Upper lobe of left lung (tissue), 6 donors: Measurements from ENCODE around the gene SMPD3. TPM values are rescaled to one million over a fixed set of nuclear protein-coding genes. Genes with fewer than 3 reads are reported as not detected.

Experiments used
- ATAC-seq, 2 donors: fragments of 200-7000 bp; cut with Tn5 transposase; one replicate each; pipeline ENCODE4 v1.9.1; 2022; ENCODE audit warnings: mild to moderate bottlenecking in 2 of 2, moderate library complexity in 2 of 2; ENCODE audit not compliant: low FRiP score in 2 of 2
- DNase-seq, 2 donors: peaks; one replicate each; pipeline ENCODE4 v3.0.0-alpha.2; 2019 to 2020
- H3K27ac ChIP-seq, 4 donors: fragments of 200-600 bp; sonication (generic); one replicate each; pipeline ENCODE4 v1.5.1; 2016 to 2019
- H3K27me3 ChIP-seq, 4 donors: fragments of 200-600 bp; sonication (generic); one replicate each; pipeline ENCODE4 v1.5.1; 2017 to 2019
- H3K36me3 ChIP-seq, 4 donors: fragments of 200-600 bp; sonication (generic); one replicate each; pipeline ENCODE4 v1.5.1; 2016 to 2019
- H3K4me1 ChIP-seq, 4 donors: fragments of 200-600 bp; sonication (generic); one replicate each; pipeline ENCODE4 v1.5.1; 2018 to 2019
- H3K4me3 ChIP-seq, 4 donors: fragments of 200-600 bp; sonication (generic); one replicate each; pipeline ENCODE4 v1.5.1; 2017 to 2019; ENCODE audit warnings: mild to moderate bottlenecking in 2 of 4, moderate library complexity in 1 of 4
- H3K9me3 ChIP-seq, 4 donors: fragments of 200-600 bp; sonication (generic); one replicate each; pipeline ENCODE4 v1.5.1; 2018 to 2019
- EP300 ChIP-seq, 4 donors: sonication (generic); formaldehyde crosslinking; IDR thresholded peaks; one replicate each; pipeline ENCODE4 v1.5.1; 2017; ENCODE audit warnings: antibody characterized with exemption in 4 of 4, control low read depth in 2 of 4
- POLR2A ChIP-seq, 4 donors: fragments of 450-650 bp; IDR thresholded peaks; one replicate each; pipeline ENCODE4 v1.5.1; 2016 to 2017; ENCODE audit warnings: antibody characterized with exemption in 4 of 4, mild to moderate bottlenecking in 2 of 4
- POLR2AphosphoS5 ChIP-seq, 2 donors: sonication (generic); formaldehyde crosslinking; IDR thresholded peaks; one replicate each; pipeline ENCODE4 v1.5.1; 2017; ENCODE audit warnings: antibody characterized with exemption in 2 of 2
- WGBS, 2 donors: methylation state at CpG; one replicate each; pipeline ENCODE4 v1.1.5; 2017 to 2018; 5-methylcytosine and 5-hydroxymethylcytosine counted together
- total RNA-seq, 6 donors: library from RNA; depleted of rRNA in 4 of 6; stranded (reverse); fragments of >200 nt in 4 of 6; gene quantifications; one replicate each; pipeline versions ENCODE4 v1.1.0 to v1.2.1, GENCODE V29; 2016 to 2021
- TF ChIP-seq, protein P1 (sequence below), 6 experiments: fragments of 450-650 bp in 4 of 6; fragments of 200-600 bp in 2 of 6; sonication (generic) in 2 of 6; IDR thresholded peaks; one replicate each; pipeline ENCODE4 v1.5.1; 2016 to 2019; ENCODE audit warnings: antibody characterized with exemption in 6 of 6
- donor health status: DM: no; HTN: no; CAD: no; lungs with moderate emphysema.
- donor health status: DM: no; HTN: yes; CAD: no; lungs with severe emphysema.

Gene SMPD3
- total RNA-seq, 6 donors from 2014 or later, result 1.2 to 10.7 (median 3.2) TPM

DNA sequence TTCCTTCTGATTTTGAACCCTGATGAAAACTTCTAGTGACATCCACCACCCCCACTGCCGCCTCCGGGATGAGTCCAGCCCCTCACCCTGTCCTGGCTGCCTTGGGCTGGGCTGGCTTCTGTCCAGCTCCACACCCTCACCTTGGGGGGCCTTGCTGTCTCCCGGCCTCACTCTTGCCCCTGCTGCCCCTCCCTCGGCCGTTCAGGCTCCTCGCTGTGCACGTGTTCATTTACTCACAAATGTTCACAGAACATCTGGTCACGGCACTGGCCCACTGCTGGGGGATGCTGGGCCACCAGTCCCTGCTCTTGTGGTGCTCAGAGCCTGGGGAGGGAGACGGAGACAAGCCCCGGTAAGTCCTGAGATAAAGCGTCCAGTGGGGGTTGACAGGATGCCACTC lies 96.8 kb downstream of the SMPD3 start:
- Histone ChIP-seq H3K27ac (no peak overlapping the region), H3K27me3 (no peaks in the 10 kb centered on the region), H3K36me3 (peaks cover 9 to 98% (median 80%) of the 10 kb centered on the region in 4 donors), H3K4me1 (peaks cover 3 to 23% (median 11%) of the 10 kb centered on the region in 4 donors), H3K4me3 (no peak overlapping the region), H3K9me3 (no peaks in the 10 kb centered on the region)
- WGBS, 2 donors, result 85 to 97% methylated on average over 11 of the region's 11 CpGs
- no peak for DNase-seq
- no peak for ATAC-seq
- no peak for TF ChIP-seq POLR2A (IDR thresholded peaks at IDR 0.05)
- TF ChIP-seq, protein P1, sequence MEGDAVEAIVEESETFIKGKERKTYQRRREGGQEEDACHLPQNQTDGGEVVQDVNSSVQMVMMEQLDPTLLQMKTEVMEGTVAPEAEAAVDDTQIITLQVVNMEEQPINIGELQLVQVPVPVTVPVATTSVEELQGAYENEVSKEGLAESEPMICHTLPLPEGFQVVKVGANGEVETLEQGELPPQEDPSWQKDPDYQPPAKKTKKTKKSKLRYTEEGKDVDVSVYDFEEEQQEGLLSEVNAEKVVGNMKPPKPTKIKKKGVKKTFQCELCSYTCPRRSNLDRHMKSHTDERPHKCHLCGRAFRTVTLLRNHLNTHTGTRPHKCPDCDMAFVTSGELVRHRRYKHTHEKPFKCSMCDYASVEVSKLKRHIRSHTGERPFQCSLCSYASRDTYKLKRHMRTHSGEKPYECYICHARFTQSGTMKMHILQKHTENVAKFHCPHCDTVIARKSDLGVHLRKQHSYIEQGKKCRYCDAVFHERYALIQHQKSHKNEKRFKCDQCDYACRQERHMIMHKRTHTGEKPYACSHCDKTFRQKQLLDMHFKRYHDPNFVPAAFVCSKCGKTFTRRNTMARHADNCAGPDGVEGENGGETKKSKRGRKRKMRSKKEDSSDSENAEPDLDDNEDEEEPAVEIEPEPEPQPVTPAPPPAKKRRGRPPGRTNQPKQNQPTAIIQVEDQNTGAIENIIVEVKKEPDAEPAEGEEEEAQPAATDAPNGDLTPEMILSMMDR (IDR thresholded peaks at IDR 0.05), result no peak
- no peak for TF ChIP-seq EP300 (IDR thresholded peaks at IDR 0.05)
- TF ChIP-seq POLR2AphosphoS5 (IDR thresholded peaks at IDR 0.05), result no peak

DNA sequence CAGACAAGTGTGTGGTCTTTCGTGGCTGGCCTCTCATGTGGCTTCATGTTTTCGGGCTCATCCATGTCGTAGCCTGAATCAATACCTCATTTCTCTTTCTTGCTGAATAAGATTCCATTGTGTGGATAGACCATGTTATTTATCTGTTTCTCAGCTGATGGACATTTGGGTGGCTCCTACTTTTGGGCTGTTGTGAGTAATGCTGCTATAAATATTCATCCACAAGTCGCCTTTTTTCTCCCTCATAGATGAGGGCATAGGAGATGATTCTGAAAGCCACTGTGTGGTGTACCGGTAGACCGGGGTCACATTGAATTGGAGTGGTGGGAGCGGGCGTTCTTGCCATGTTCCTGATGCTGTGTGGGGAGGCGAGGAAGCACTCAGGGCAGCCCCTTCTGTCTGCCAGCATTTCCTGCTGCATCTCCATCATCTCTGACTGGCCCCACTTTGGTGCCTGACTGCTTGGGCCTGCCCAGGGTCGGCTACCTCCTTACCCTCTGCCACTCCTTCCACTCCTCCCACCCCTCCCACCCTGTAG lies 97.4 kb downstream of the SMPD3 start:
- TF ChIP-seq POLR2AphosphoS5 (IDR thresholded peaks at IDR 0.05) (no peak), POLR2A (IDR thresholded peaks at IDR 0.05) (no peak), EP300 (IDR thresholded peaks at IDR 0.05) (no peak)
- TF ChIP-seq, protein P1 (IDR thresholded peaks at IDR 0.05), result no peak
- 93 to 97% methylated on average over 9 to 10 of the region's 10 CpGs for WGBS, 2 donors
- DNase-seq (no peak), ATAC-seq (no peak)
- no peaks in the 10 kb centered on the region for H3K27me3 ChIP-seq
- H3K36me3 ChIP-seq, result peaks cover 9 to 98% (median 83%) of the 10 kb centered on the region in 4 donors
- peaks cover 0 to 17% (median 6%) of the 10 kb centered on the region in 4 donors for H3K4me1 ChIP-seq
- no peak overlapping the region for H3K4me3 ChIP-seq
- no peak overlapping the region for H3K27ac ChIP-seq
- H3K9me3 ChIP-seq, result no peaks in the 10 kb centered on the region

DNA sequence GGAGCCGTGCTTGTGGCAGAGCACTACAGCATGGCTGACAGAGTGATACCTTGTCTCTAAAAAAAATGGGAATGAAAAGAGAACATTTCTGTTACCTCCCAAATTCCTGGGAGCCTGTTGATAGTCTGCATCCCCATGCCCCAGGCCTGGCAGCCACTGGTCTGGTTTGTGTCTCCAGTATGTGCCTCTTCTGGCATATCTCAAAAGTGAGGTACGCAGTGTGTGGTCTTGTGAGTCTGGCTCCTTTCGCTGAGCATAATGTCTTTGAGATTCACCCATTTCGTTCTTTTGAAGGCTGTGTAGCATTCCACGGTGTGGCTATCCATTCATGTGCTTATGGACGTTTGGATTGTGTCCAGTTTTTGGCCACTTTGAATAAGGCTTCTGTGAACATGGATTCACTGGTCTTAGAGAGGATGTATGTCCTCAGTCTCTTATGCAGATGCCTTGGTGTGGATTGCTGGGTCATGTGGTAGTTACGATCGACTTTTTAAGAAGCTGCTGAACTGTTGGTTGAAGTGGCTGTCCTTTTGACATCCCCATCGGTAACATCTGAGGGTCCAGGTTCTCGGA lies 98.4 kb downstream of the SMPD3 start:
- TF ChIP-seq POLR2AphosphoS5 (IDR thresholded peaks at IDR 0.05) (no peak), EP300 (IDR thresholded peaks at IDR 0.05) (no peak), POLR2A (IDR thresholded peaks at IDR 0.05) (no peak)
- TF ChIP-seq, protein P1 (IDR thresholded peaks at IDR 0.05), result no peak
- ATAC-seq, result no peak

DNA sequence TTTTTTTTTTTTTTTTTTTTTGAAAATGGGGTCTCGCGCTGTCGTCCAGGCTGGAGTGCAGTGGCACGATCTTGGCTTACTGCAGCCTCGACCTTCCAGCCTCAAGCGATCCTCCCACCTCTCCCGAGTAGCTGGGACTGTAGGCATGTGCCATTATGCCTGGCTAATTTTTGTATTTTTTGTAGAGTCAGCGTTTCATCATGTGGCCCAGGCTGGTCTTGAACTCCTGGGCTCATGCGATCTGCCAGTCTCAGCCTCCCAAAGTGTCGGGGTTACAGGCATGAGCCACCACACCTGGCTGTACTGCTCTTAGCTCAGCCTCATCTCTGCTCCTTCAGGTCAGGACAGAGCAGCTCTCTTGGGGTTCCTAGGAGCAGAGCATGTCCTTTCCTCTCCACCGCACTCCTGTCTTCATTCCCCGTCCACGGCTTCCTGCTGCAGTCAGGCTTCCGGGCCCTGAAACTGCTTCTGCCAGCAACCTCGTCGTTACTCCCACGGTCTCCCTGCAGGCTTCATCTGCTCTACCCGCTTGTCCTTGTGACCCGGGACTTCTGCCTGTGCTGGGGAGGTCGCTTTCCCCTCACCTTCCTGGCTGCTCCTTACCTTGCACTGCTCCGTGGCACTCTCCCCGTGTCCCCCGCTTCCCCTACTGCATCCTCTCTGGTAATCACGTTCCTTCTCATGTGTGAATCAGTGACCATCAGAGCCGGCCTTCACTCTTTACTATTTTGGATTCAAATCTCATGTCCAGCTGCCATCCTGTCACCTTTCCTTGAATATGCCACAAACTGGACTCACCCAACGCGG lies 99.5 kb downstream of the SMPD3 start:
- DNase-seq (no peak), ATAC-seq (no peak)
- TF ChIP-seq, protein P1 (IDR thresholded peaks at IDR 0.05), result no peak
- TF ChIP-seq POLR2AphosphoS5 (IDR thresholded peaks at IDR 0.05) (no peak), POLR2A (IDR thresholded peaks at IDR 0.05) (no peak), EP300 (IDR thresholded peaks at IDR 0.05) (no peak)
- Histone ChIP-seq H3K27ac (no peak overlapping the region), H3K27me3 (no peaks in the 10 kb centered on the region), H3K9me3 (no peaks in the 10 kb centered on the region), H3K4me1 (peaks cover 0 to 8% (median 3%) of the 10 kb centered on the region in 4 donors), H3K36me3 (peaks cover 9 to 94% (median 73%) of the 10 kb centered on the region in 4 donors), H3K4me3 (no peak overlapping the region)
- 93% methylated on average over 27 of the region's 27 CpGs for WGBS, 2 donors

More for the DNA sequence above, 98.4 kb downstream of the SMPD3 start:
- 94 to 95% methylated on average over 10 of the region's 10 CpGs for WGBS, 2 donors
- Histone ChIP-seq H3K36me3 (peaks cover 9 to 98% (median 82%) of the 10 kb centered on the region in 4 donors), H3K9me3 (no peaks in the 10 kb centered on the region), H3K27me3 (no peaks in the 10 kb centered on the region), H3K4me3 (no peak overlapping the region), H3K27ac (no peak overlapping the region), H3K4me1 (peaks cover 0 to 8% (median 3%) of the 10 kb centered on the region in 4 donors)
- DNase-seq, result no peak
